Caco-2 (cell line): ENCODE results near the gene ANP32A. TPM values are rescaled to one million over a fixed set of nuclear protein-coding genes. Genes with fewer than 3 reads are reported as not detected.

Experiments used
- BruUV-seq: library from RNA; stranded (reverse); fragments of 400-500 nt; replicated peaks from 2 replicates; lab custom pipeline; 2021; lab: Mats Ljungman, UMichigan
- CTCF ChIA-PET: fragments of 300-600 bp; sonication (Branson Sonifier 250); formaldehyde crosslinking; loops from one replicate; lab custom pipeline; 2022; ENCODE audit warnings: antibody characterized with exemption; lab: Charles Lee
- POLR2A ChIA-PET: fragments of 300-600 bp; sonication (Branson Sonifier 250); formaldehyde crosslinking; loops from one replicate; lab custom pipeline; 2022; ENCODE audit warnings: antibody characterized with exemption; lab: Charles Lee
- DNase-seq, 2 experiments: peaks; one replicate each; pipeline versions ENCODE4 v3.0.0 to v3.0.0-alpha.2; 2020 to 2022
- H3K27me3 ChIP-seq: replicated peaks from 2 replicates; pipeline ENCODE4 v1.6.0; 2011; ENCODE audit warnings: low read length; ENCODE audit not compliant: control insufficient read depth, insufficient read depth
- H3K36me3 ChIP-seq: 2 replicates; pipeline ENCODE4 v1.5.1; 2011; ENCODE audit warnings: low read length; ENCODE audit not compliant: control insufficient read depth, insufficient read depth
- H3K4me1 ChIP-seq: fragments of 250-450 bp; sonication (Bioruptor Pico); 2 replicates; pipeline ENCODE4 v1.5.1; 2020; ENCODE audit warnings: mild to moderate bottlenecking
- H3K4me3 ChIP-seq: 2 replicates; pipeline ENCODE4 v1.5.1; 2011; ENCODE audit warnings: low read depth, mild to moderate bottlenecking, control low read depth, low read length
- H3K9me3 ChIP-seq: fragments of 250-450 bp; sonication (Bioruptor Pico); 2 replicates; pipeline ENCODE4 v1.5.1; 2020; ENCODE audit warnings: mild to moderate bottlenecking, moderate library complexity
- H3K27ac Mint-ChIP-seq: one replicate; pipeline ENCODE4 v1.8.0; 2022; ENCODE audit warnings: mixed read lengths; ENCODE audit not compliant: unreplicated experiment
- H3K27me3 Mint-ChIP-seq: one replicate; pipeline ENCODE4 v1.8.0; 2022; ENCODE audit warnings: mixed read lengths; ENCODE audit not compliant: insufficient read depth, unreplicated experiment
- H3K36me3 Mint-ChIP-seq: one replicate; pipeline ENCODE4 v1.8.0; 2022; ENCODE audit warnings: mild to moderate bottlenecking, mixed read lengths; ENCODE audit not compliant: insufficient read depth, unreplicated experiment
- H3K4me1 Mint-ChIP-seq: one replicate; pipeline ENCODE4 v1.8.0; 2022; ENCODE audit warnings: low read depth, mixed read lengths; ENCODE audit not compliant: unreplicated experiment
- H3K4me3 Mint-ChIP-seq: one replicate; pipeline ENCODE4 v1.8.0; 2022; ENCODE audit warnings: mild to moderate bottlenecking, moderate library complexity, mixed read lengths; ENCODE audit not compliant: unreplicated experiment
- H3K9me3 Mint-ChIP-seq: one replicate; pipeline ENCODE4 v1.8.0; 2022; ENCODE audit warnings: mixed read lengths; ENCODE audit not compliant: unreplicated experiment
- CTCF ChIP-seq, 2 experiments: fragments of 200-600 bp in 1 of 2; IDR thresholded peaks; 1 replicate in 1 of 2; 2 replicates in 1 of 2; pipeline versions ENCODE4 v1.5.1 to v1.8.0; 2011 to 2022; ENCODE audit warnings: antibody characterized with exemption in 1 of 2, control low read depth in 1 of 2, inconsistent platforms in 1 of 2, low read depth in 1 of 2, low read length in 1 of 2, mild to moderate bottlenecking in 1 of 2, moderate library complexity in 1 of 2; ENCODE audit not compliant: insufficient read depth in 1 of 2, severe bottlenecking in 1 of 2, unreplicated experiment in 1 of 2
- intact Hi-C: fragments of 100-400 bp; cut with micrococcal nuclease; formaldehyde crosslinking; loops from one replicate; pipeline ENCODE4 v1.10.0; 2022; ENCODE audit not compliant: unreplicated experiment
- total RNA-seq: library from RNA; stranded (reverse); gene quantifications from 2 replicates; pipeline ENCODE4 v1.2.3, GENCODE V29; 2022

Gene ANP32A
- total RNA-seq, 1 experiment from 2014 or later = 169 TPM

DNA sequence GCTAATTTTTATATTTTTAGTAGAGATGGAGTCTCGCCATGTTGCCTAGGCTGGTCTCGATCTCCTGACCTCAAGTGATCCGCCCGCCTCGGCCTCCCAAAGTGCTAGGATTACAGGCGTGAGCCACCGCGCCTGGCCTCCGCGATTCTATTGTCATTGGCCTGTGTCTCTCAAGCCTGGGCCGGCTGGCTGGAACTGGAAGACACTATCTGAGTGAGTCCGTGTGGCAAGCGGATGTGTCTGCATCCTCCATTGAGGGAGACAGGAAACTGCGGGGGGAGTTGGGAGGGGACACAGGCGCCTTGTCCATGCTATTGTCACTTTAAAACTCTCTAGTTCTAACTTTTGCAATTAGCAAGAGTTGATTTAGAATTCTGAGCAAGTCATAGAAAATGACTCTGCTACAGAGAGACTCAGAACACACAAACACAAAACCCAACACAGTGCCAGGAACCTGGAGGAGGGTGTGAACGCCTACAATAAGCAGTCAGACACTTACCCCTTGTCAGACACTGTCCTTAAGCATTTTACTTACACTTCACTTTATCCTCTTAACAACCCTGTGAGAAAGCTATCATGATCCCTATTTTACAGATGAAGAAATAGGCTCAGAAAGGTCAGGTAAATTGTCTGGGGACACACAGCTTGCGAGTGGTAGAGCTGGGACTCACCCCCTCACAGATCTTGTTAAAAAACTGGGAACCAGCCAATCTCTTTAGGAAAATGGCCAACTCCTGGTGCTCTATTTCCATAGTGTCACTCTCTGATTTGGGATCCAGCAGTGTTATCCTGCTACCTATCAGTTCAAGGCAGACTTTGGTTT is 38.7 kb downstream of the ANP32A start:
- no peak for TF ChIP-seq CTCF (IDR thresholded peaks at IDR 0.05; ENCODE audit: insufficient read depth in 1 of 2, low read depth in 1 of 2, low read length in 1 of 2, severe bottlenecking in 1 of 2, unreplicated experiment in 1 of 2)
- Histone ChIP-seq H3K36me3 (peaks cover 8% of the 10 kb centered on the region; the same call in 1 of the 2 replicates), H3K9me3 (no peaks in the 10 kb centered on the region), H3K4me3 (no peak overlapping the region), H3K27me3 (no peaks in the 10 kb centered on the region), H3K4me1 (peaks cover 4% of the 10 kb centered on the region; the same call in 1 of the 2 replicates)
- ChIA-PET POLR2A (no interaction called here), CTCF (no interaction called here)
- Mint-ChIP-seq H3K27ac (no peak overlapping the region), H3K4me3 (no peak overlapping the region), H3K27me3 (no peaks in the 10 kb centered on the region), H3K4me1 (no peaks in the 10 kb centered on the region), H3K36me3 (peaks cover 68% of the 10 kb centered on the region), H3K9me3 (no peaks in the 10 kb centered on the region)
- no peak for DNase-seq
- intact Hi-C loops = no loop called here
- BruUV-seq = no TSS peak

- Mint-ChIP-seq H3K9me3 (no peaks in the 10 kb centered on the region), H3K27me3 (no peaks in the 10 kb centered on the region), H3K36me3 (peaks cover 68% of the 10 kb centered on the region), H3K4me1 (no peaks in the 10 kb centered on the region), H3K27ac (no peak overlapping the region), H3K4me3 (no peak overlapping the region)
- H3K9me3 ChIP-seq = no peaks in the 10 kb centered on the region
- no TSS peak for BruUV-seq
- no peak overlapping the region for H3K4me3 ChIP-seq
- no peak for TF ChIP-seq CTCF (IDR thresholded peaks at IDR 0.05; ENCODE audit: insufficient read depth in 1 of 2, low read depth in 1 of 2, low read length in 1 of 2, severe bottlenecking in 1 of 2, unreplicated experiment in 1 of 2)
- CTCF ChIA-PET = interaction anchor here (0.6 kb wide), 1 partner anchor 19 kb away, joined by 4 read pairs; no protein-coding TSS in a partner anchor
- DNase-seq = no peak
- POLR2A ChIA-PET = no interaction called here
- H3K27me3 ChIP-seq = no peaks in the 10 kb centered on the region
- H3K4me1 ChIP-seq = no peaks in the 10 kb centered on the region
- H3K36me3 ChIP-seq = 0 out of 2 replicates have a peak, but pooled peaks cover 7% of the 10 kb centered on the region
- intact Hi-C loops = no loop called here
Measured at GRCh38 chr15:68781217-68781616, 39.5 kb downstream of the ANP32A start.

- CTCF ChIA-PET = interaction anchor here (1.6 kb wide), 1 partner anchor 97 kb away, joined by 5 read pairs; no protein-coding TSS in a partner anchor
- BruUV-seq = no TSS peak
- no peaks in the 10 kb centered on the region for H3K9me3 Mint-ChIP-seq
- intact Hi-C loops = loop anchor here (1.0 kb wide), 1 partner anchor 96 kb away; no protein-coding TSS in a partner anchor
- POLR2A ChIA-PET = no interaction called here
- H3K4me1 Mint-ChIP-seq = no peaks in the 10 kb centered on the region
- TF ChIP-seq CTCF (IDR thresholded peaks at IDR 0.05; ENCODE audit: insufficient read depth in 1 of 2, low read depth in 1 of 2, low read length in 1 of 2, severe bottlenecking in 1 of 2, unreplicated experiment in 1 of 2) = peak; percentile 14 to 17
- H3K4me3 Mint-ChIP-seq = no peak overlapping the region
- Histone ChIP-seq H3K4me3 (no peak overlapping the region), H3K27me3 (no peaks in the 10 kb centered on the region), H3K36me3 (0 out of 2 replicates have a peak, but pooled peaks cover 7% of the 10 kb centered on the region), H3K4me1 (no peaks in the 10 kb centered on the region), H3K9me3 (no peaks in the 10 kb centered on the region)
- peaks cover 58% of the 10 kb centered on the region for H3K36me3 Mint-ChIP-seq
- H3K27ac Mint-ChIP-seq = no peak overlapping the region
- no peak for DNase-seq
- no peaks in the 10 kb centered on the region for H3K27me3 Mint-ChIP-seq
Measured at GRCh38 chr15:68778876-68779275, 41.8 kb downstream of the ANP32A start.
